Fibroblast of the conjunctiva (primary cell): ENCODE measurements around the gene RNF17.

Experiments
- DNase-seq: peaks from one replicate; pipeline ENCODE4 v3.0.0-alpha.2; 2010; ENCODE audit warnings: low read depth

Gene RNF17

DNA sequence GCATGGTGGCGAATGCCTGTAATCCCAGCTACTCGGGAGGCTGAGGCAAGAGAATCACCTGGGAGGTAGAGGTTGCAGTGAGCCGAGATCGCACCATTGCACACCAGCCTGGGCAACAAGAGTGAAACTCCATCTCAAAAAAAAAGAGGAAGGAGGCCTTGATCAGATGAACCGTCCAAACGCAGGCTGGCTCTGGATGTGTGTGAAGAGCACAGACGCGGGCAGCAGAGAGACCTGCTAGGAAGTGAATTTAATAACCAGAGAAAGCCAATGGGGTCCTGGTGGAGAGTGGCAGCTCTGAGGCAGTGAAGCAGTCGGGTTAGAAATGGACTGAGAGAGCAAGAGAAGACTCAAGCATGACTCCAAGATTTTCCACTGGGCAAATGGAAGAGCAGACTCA lies 136.5 kb downstream of the RNF17 start:
- no peak for DNase-seq

DNA sequence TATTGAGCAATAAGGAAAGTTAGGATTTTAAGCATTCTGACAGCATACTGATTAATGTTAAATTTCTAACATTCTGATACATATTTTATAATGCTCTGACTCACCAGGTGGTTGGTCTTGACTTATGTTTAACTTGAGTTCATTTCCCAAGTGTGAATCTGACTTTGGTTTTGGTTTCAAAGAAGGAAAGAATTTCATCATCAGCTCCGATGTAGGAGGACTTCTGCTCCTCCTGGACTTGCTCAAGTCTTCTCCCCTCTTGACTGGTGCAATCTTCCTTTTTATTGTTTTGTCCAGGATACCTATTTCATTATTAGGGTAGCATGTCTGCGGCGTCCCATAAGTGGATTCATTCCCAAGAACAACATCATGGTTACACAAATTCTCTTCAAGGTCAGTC lies 141.3 kb downstream of the RNF17 start:
- DNase-seq = no peak

DNA sequence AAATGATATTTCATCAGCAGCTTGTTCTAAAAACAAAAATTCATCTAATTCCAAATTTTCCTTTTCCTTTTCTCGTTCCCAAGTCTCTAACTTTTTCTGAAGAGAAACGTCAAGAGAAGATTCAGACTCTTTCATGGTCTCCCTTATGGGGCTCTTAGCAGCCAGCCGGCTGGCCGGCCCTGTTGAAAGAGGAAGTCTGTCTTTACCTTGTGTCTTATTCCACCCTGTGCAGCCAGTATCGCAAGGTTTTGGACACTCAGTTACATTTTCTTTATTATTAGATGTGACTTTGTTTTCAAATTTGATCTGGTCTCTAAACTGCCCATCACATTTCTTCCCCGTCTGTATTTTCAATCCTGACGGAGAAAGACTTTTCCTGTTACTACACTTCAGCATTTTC lies 142.3 kb downstream of the RNF17 start:
- DNase-seq = no peak

DNA sequence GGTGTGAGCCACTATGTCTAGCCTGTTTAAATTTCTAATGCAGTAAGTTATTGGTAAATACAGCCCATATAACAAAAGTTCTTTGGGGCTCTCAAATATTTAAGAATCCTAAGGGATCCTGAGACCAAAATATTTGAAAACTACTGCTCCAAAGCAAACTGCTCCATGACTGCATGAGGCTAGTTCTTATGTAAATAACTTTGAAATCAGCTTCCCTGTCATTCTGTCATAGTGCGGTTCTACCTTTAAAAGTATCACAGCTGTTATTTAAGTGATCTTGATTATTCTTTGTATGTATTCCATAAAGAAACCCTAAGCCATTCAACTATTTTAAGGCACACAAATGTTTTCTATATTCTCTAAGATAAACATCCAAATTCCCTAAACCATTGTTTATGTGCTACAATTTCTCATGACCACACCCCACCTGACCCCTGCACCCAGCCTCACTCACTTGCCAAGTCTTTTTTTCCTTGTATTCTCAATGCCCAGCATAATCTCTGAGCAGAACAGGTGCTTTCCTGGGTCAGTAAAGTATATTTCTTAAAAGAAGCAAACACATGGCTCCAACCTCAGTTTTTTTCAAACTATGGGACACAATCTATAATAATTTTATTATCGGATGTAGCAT lies 146.6 kb downstream of the RNF17 start:
- no peak for DNase-seq

DNA sequence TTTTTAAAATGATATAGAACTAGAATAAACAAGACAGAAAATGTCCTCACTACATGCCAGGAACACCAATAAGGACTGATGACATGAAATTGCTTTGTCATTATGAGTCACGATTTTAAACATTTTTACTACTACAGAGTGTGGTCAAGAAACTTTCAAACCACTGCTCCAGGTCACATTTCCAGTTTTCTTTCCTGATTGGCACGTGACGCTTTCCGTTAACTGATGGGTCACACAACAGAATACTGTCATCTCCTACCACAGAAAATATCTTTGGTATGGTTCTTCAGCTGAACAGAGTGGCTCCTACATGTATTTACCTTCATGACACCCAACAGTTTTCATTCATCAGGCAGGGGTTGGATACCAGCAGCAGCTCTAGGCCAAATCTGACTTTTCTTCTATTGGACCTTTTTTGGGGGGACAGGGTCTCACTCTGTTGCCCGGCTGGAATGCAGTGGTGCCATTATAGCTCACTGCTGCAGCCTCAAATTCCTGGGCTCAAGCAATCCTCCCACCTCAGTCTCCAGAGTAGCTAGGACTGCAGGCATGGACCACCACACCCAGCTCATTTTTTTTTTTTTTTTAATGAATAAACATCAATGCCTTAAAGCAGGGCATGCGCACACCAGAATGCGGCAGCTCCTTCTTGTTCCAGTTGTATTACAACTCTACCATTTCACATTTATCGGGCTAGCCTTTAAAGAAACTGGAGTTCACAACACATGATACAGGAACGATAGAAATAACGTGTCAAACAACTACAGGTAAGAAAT lies 147.4 kb downstream of the RNF17 start:
- no peak for DNase-seq

DNA sequence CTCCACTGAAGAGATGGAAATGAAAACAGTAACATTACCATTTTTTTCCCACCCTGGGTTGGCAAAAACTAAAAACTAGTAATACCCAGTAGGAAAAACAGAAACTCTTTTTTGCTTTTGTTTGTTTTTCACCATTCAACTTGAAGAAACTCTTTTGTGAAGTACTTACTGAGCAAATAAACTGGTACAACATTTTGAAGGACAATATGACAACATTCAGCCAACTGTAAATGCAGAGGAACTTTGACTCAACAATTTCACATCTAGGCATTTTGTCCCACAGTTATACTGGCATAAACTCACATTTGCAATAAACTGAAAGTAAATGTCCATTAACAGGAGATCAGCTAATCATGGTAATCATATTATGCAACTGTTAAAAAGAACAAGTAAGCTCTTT lies 152.5 kb downstream of the RNF17 start:
- DNase-seq = no peak

DNA sequence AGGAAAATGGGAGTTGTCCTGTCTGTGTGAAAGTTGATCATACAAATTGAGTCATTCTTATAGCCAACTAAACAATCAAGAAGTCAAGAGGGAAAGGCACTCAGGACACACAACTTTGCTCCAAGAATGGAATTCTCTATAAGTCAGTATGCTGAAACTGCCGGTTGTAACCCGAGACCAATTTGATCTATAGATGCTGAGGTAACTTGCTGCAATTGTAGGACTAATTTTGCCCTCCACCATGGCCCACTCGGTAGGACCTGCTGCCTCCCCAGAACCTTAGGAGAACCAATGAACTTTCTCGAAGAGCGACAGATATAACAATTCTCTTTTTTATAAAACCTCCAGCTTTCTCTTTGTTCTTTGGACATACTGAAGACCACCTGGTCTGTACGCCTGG lies 157.0 kb downstream of the RNF17 start:
- DNase-seq = no peak

DNA sequence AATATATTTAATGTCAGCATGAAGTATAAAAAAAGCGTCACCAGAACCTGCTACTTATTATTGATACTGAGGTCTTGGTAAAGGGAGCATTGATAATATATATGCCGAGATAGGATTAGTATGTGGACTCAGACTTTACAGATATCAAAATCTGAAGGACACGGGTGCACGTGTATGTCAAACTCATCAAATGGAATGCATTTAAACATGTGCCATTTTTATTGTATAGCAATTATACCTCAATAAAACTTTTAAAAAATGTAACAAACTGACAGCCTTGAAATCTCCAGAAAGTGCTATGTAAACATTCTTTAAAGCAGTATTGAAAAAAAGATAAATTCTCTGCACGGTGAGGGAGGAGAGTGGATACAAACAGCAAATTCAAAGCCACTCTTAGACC lies 157.9 kb downstream of the RNF17 start:
- DNase-seq = no peak

DNA sequence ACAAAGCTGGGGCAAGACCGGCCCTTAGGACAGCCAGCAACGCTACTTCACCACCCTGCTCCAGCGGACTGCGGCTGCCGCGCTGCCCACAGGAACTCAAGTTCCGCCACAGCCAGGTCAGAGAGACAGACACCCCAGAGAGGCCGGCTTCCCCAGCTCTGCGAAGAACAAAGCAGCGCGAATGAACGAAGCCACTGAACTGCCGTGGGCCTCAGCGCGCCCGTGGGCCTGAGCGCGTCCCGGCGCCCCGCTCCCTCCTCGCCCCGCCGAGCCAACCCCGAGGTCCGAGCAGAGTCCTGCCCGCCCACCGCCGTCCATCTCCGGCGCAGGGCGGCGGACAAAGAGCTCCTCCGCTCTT lies 158.4 kb downstream of the RNF17 start:
- DNase-seq = no peak

DNA sequence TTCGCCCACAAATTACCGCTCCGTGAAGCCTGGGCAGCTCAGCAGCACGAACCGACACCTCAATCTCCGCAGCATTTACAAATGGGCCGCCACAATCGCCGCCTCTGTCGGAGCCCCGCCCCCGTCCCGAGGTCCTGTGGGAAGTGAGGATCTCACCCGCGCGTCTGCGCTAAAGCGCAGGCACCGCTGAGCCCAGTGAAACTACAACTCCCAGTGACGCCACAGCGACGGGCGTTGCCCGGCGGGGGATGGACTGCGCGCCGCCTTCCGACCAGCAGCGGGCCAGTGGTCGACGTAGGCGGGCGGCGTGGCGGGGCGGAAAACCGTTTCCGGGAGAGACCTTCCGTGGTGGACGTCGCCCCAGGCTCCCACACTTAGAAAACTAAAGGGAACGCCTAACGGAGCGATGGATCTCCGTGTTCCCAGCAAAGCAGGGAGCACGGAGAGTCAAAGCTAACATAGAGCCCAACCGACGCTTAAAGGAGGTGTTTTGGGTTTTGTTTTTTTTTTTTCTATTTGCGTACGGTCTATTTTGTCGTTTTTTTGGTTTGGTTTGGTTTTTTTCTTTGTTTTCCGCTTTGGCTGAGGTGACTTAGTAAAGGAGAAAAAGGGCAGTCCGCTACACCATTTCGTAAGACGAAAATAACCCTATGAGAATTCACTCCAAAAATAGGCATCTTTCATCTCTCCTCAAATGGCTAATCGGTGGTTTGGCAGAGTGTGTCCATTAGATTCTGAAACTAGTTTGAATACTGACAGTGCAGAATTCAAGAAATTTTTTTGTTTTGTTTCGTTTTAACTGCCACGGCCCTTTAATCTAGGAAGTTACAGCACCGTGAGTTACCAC lies 159.0 kb downstream of the RNF17 start:
- peak; percentile 95 for DNase-seq

DNA sequence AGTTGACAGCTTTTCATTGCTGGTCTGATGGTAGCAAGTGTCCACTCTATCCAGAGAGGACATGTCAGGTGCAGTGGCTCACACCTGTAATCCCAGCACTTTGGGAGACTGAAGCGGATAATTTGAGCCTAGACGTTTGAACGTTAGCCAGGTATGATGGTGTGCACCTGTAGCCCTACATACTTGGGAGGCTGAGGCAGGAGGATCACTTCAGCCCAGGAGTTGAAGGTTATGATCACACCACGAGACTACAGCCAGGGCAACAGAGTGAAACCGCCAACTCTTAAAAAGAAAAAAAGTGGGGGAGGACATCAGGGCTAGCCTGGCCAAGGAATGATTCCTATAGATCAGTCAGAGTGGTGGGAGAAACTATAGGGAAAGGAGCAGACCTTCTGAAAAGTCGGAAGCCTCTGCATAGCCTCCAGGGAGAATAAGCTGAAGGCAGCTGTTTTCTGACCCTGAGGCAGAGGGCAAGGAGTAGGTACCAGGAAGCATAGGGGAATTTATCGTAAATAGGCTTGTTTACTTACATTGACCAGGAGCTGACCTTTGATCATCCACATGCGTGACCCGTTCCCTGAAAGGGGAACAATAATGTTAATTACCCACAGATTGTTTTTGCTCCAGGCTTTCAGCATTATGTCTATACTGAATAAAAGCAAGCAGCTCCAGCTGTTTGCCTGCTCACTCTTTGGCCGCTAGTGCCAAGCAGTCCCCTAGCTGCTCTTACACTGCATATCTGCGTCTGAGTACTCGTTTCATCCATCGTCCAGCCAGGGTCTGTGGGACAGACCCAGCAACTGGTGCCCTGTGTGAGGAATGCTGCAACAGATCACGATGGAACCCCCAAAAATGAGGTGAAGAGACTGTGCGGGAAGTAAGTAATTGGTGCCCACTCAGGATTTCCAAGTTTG lies 161.6 kb downstream of the RNF17 start:
- no peak for DNase-seq

DNA sequence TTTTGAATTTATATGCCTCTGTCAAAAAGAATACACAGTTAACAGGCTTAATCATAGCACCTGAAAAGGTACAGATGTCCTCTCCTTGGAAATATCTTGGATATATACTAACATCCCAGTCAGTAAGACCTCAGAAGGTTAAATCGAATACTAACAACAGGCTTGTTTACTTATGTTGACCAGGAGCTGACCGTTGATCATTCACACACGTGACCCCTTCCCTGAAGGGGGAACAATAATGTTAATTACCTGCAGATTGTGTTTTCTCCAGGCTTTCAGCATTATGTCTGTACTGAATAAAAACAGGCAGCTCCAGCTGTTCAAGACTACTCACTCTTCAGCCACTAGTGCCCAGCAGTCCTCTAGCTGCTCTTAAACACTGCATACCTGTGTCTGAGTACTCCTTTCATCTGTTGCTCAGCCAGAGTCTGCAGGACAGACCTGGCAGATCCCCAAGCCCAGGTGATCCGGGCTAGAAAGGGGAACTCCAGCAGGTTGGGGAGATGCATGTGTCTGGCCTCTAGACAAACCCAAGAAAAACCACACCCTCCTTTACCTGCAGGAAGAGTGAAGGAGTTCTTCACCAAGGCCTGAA lies 163.9 kb downstream of the RNF17 start:
- DNase-seq = no peak

DNA sequence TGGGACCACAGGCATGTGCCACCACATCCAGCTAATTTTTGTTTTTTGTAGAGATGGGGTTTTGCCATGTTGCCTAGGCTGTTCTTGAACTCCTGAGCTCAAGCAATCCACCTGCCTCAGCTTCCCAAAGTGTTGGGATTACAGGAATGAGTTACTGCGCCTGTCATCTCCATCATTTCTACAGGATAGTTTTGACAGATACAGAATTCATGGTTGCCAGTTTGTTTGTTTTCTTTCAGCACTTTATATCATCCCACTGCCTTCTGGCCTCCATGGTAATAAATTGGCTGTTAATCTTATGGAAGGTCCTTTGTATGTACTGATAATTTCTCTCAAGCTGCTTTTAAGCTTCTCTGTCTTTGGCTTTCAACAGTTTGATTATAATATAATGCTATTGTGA lies 165.2 kb downstream of the RNF17 start:
- DNase-seq = no peak
